GM12878 (cell line): ENCODE results near the gene IRF1. TPM values are rescaled to one million over a fixed set of nuclear protein-coding genes. Genes with fewer than 3 reads are reported as not detected.
A peak's percentile ranks its signal among the peaks of the same experiment; 100 is the strongest.

Source experiments
- ATAC-seq: fragments of 200-7000 bp; cut with Tn5 transposase; 3 replicates; pipeline ENCODE4 v1.9.1; 2020; ENCODE audit warnings: mild to moderate bottlenecking, moderate library complexity
- BruUV-seq: library from RNA; stranded (reverse); fragments of 400-500 nt; replicated peaks from 2 replicates; lab custom pipeline; 2021; lab: Mats Ljungman, UMichigan
- CTCF ChIA-PET: fragments of 300-600 bp; sonication (Branson Sonifier 250); formaldehyde crosslinking; extraction: SDS; loops from one replicate; lab custom pipeline; 2021; ENCODE audit warnings: inconsistent platforms; lab: Yijun Ruan, JAX
- POLR2A ChIA-PET: fragments of 350-600 bp; formaldehyde crosslinking; extraction: SDS; loops from one replicate; lab custom pipeline; 2021; ENCODE audit warnings: inconsistent platforms; lab: Charles Lee
- RAD21 ChIA-PET: fragments of 300-600 bp; sonication (Branson Sonifier 250); formaldehyde crosslinking; loops from one replicate; lab custom pipeline; 2023; ENCODE audit warnings: antibody characterized with exemption; ENCODE audit not compliant: unreplicated experiment; lab: Charles Lee
- SMC1A ChIA-PET: fragments of 300-600 bp; sonication (Branson Sonifier 250); formaldehyde crosslinking; loops from one replicate; lab custom pipeline; 2023; ENCODE audit not compliant: unreplicated experiment, uncharacterized antibody; lab: Charles Lee
- DNase-seq: peaks from one replicate; pipeline ENCODE4 v3.0.0-alpha.2; 2011; ENCODE audit warnings: low read depth, low spot score
- FAIRE-seq: peaks from 3 replicates; lab custom pipeline; 2011; peaks lifted over from hg19 to GRCh38; lab: Jason Lieb, UNC
- H2AFZ ChIP-seq: 2 replicates; pipeline ENCODE4 v1.6.0; 2011; ENCODE audit warnings: low read depth, low read length, control low read depth; ENCODE audit not compliant: control insufficient read depth
- H3K27ac ChIP-seq: 2 replicates; pipeline ENCODE4 v1.5.1; 2011; ENCODE audit warnings: control low read depth; ENCODE audit not compliant: control insufficient read depth, insufficient read depth
- H3K27me3 ChIP-seq, 2 experiments: replicated peaks in 1 of 2; 2 replicates each; pipeline versions ENCODE4 v1.6.0 to v1.6.1; 2011; ENCODE audit warnings: low read length in 1 of 2; ENCODE audit not compliant: control insufficient read depth in 2 of 2, insufficient read depth in 2 of 2
- H3K36me3 ChIP-seq, 2 experiments: 2 replicates each; pipeline ENCODE4 v1.5.1; 2011; ENCODE audit warnings: low read length in 1 of 2; ENCODE audit not compliant: control insufficient read depth in 2 of 2, insufficient read depth in 2 of 2
- H3K4me1 ChIP-seq: 2 replicates; pipeline ENCODE4 v1.6.1; 2011; ENCODE audit warnings: mild to moderate bottlenecking, low read length, moderate library complexity, mixed read lengths; ENCODE audit not compliant: control insufficient read depth, insufficient read depth
- H3K4me2 ChIP-seq: 2 replicates; pipeline ENCODE4 v1.6.0; 2011; ENCODE audit warnings: control low read depth; ENCODE audit not compliant: control insufficient read depth, insufficient read depth
- H3K4me3 ChIP-seq: fragments of 200-600 bp; sonication (generic); 2 replicates; pipeline ENCODE4 v1.5.1; 2016
- H3K79me2 ChIP-seq: 2 replicates; pipeline ENCODE4 v1.6.0; 2011; ENCODE audit warnings: low read length; ENCODE audit not compliant: control insufficient read depth, insufficient read depth
- H3K9ac ChIP-seq: 2 replicates; pipeline ENCODE4 v1.8.0; 2011; ENCODE audit warnings: low read length, control low read depth, mixed read lengths; ENCODE audit not compliant: control insufficient read depth, insufficient read depth
- H3K9me3 ChIP-seq: replicated peaks from 3 replicates; pipeline ENCODE4 v1.5.1; 2011; ENCODE audit warnings: mild to moderate bottlenecking, low read length; ENCODE audit not compliant: control insufficient read depth, insufficient read depth
- H4K20me1 ChIP-seq: 2 replicates; pipeline ENCODE4 v1.6.0; 2011; ENCODE audit not compliant: control insufficient read depth, insufficient read depth
- CBX5 ChIP-seq: sonication (generic); IDR thresholded peaks from 2 replicates; pipeline ENCODE4 v1.6.1; 2016; ENCODE audit warnings: low read depth, moderate library complexity, mild to moderate bottlenecking, inconsistent platforms
- CTCF ChIP-seq, 3 experiments: IDR thresholded peaks in 2 of 3; conservative IDR thresholded peaks in 1 of 3; 2 replicates each; pipeline ENCODE4 v1.5.1; 2011; ENCODE audit warnings: low read depth in 3 of 3, low read length in 3 of 3, mild to moderate bottlenecking in 3 of 3, control low read depth in 2 of 3, moderate library complexity in 2 of 3, inconsistent platforms in 1 of 3, mixed read lengths in 1 of 3; ENCODE audit not compliant: control insufficient read depth in 2 of 3, insufficient read depth in 1 of 3; ENCODE audit errors: extremely low read depth in 1 of 3
- HSF1 ChIP-seq: fragments of 150-350 bp; IDR thresholded peaks from 2 replicates; pipeline ENCODE4 v1.6.1; 2014; ENCODE audit warnings: mild to moderate bottlenecking, low read depth, low read length
- MTA3 ChIP-seq: IDR thresholded peaks from 2 replicates; pipeline ENCODE4 v1.6.1; 2012; ENCODE audit warnings: low read length, inconsistent platforms, borderline replicate concordance
- POLR2A ChIP-seq: IDR thresholded peaks from 2 replicates; pipeline ENCODE4 v1.6.1; 2011; ENCODE audit warnings: low read depth, mild to moderate bottlenecking, low read length
- SIN3A ChIP-seq: IDR thresholded peaks from 2 replicates; pipeline ENCODE4 v1.6.1; 2012; ENCODE audit warnings: low read depth, low read length, improper control_type of control experiment
- SUPT20H ChIP-seq: IDR thresholded peaks from 2 replicates; pipeline ENCODE4 v1.6.1; 2011; ENCODE audit warnings: low read depth, mild to moderate bottlenecking, low read length, moderate library complexity, borderline replicate concordance; ENCODE audit not compliant: control insufficient read depth
- TAF1 ChIP-seq: IDR thresholded peaks from 2 replicates; pipeline ENCODE4 v1.6.1; 2011; ENCODE audit warnings: mild to moderate bottlenecking, low read depth, low read length, borderline replicate concordance
- YY1 ChIP-seq: IDR thresholded peaks from 2 replicates; pipeline ENCODE4 v1.6.1; 2011; ENCODE audit warnings: low read depth, mild to moderate bottlenecking, low read length
- ZNF217 ChIP-seq: fragments of 450-650 bp; IDR thresholded peaks from 2 replicates; pipeline ENCODE4 v1.6.1; 2017; ENCODE audit warnings: antibody characterized with exemption, mild to moderate bottlenecking
- ZNF384 ChIP-seq: IDR thresholded peaks from 2 replicates; pipeline ENCODE4 v1.6.1; 2012; ENCODE audit warnings: low read depth, mild to moderate bottlenecking, low read length, improper control_type of control experiment, borderline replicate concordance
- WGBS: methylation state at CpG from one replicate; pipeline ENCODE4 v1.1.6; 2016; ENCODE audit warnings: low lambda C conversion rate; ENCODE audit not compliant: insufficient replicate concordance, insufficient coverage; ENCODE audit errors: missing lambda C conversion rate; 5-methylcytosine and 5-hydroxymethylcytosine counted together
- in situ Hi-C: fragments of 300-500 bp; cut with MboI; formaldehyde crosslinking; loops from 9 replicates; pipeline ENCODE4 v1.14.3; 2018; ENCODE audit warnings: mixed read lengths
- intact Hi-C: fragments of 100-400 bp; cut with micrococcal nuclease; formaldehyde crosslinking; loops from one replicate; pipeline ENCODE4 v1.14.2; 2022; ENCODE audit not compliant: unreplicated experiment
- polyA plus RNA-seq, 11 experiments: library from polyadenylated mRNA; depleted of rRNA in 4 of 11; unstranded in 6 of 11; stranded (reverse) in 5 of 11; fragments of >200 nt; fragmentation: Nextera tagmentation in 4 of 11; fragmentation: Illumina TruSeq in 1 of 11; extraction: Ambion mirVana in 4 of 11; extraction: Trizol in 1 of 11; gene quantifications; 1 replicate in 1 of 11; 2 replicates in 10 of 11; pipeline versions ENCODE4 v1.2.1 to v1.2.3, GENCODE V29; 2011 to 2016; ENCODE audit warnings: inconsistent platforms in 2 of 11, missing spikeins in 2 of 11, low read depth in 1 of 11
- total RNA-seq, 4 experiments: library from RNA; depleted of rRNA in 3 of 4; stranded (reverse); fragments of >200 nt in 3 of 4; fragmentation: Illumina TruSeq in 1 of 4; extraction: Trizol in 1 of 4; gene quantifications; 2 replicates each; pipeline versions ENCODE4 v1.2.1 to v1.2.3, GENCODE V29; 2013 to 2021

The IRF1 gene
- total and polyA plus RNA-seq, 10 of the 15 experiments (the other 5 are each of a cell fraction or from before 2014, with no cell fraction given): 6.9 to 68.0 (median 49.6) TPM

- in situ Hi-C loops (no loop called here), intact Hi-C loops (no loop called here)
- Histone ChIP-seq H3K4me3 (no peak overlapping the region), H3K27ac (no peak overlapping the region; the same call in 1 of the 2 replicates), H3K9ac (no peak overlapping the region), H3K4me2 (0 out of 2 replicates have a peak overlapping the region, but pooled peaks have one; percentile 9), H4K20me1 (peaks cover 5% of the 10 kb centered on the region; the same call in 1 of the 2 replicates), H3K27me3 (no peaks in the 10 kb centered on the region), H3K79me2 (peaks cover 10% of the 10 kb centered on the region), H3K4me1 (peaks cover 29% of the 10 kb centered on the region), H3K36me3 (peaks cover 16 to 17% of the 10 kb centered on the region in 2 experiments; a peak in 3 of 4 replicates), H2AFZ (no peak overlapping the region), H3K9me3 (no peaks in the 10 kb centered on the region)
- DNase-seq (no peak), ATAC-seq (peak; percentile 25), FAIRE-seq (no peak)
- TF ChIP-seq YY1 (no peak), ZNF217 (no peak), CBX5 (no peak), SUPT20H (no peak), MTA3 (0 out of 2 replicates have a peak, but pooled peaks have one; percentile 57), ZNF384 (no peak), CTCF (IDR thresholded peaks at IDR 0.05 in 2 of 3, conservative IDR thresholded peaks at IDR 0.05 in 1 of 3; ENCODE audit: control insufficient read depth in 2 of 3, extremely low read depth in 1 of 3, insufficient read depth in 1 of 3, low read depth in 3 of 3, low read length in 3 of 3) (0 out of 6 replicates have a peak, but pooled peaks of 1 of the 3 experiments have one; percentile 24), TAF1 (no peak), SIN3A (no peak), HSF1 (no peak), POLR2A (peak; percentile 70)
- 0% methylated on average over 1 of the region's 1 CpG for WGBS
- no TSS peak for BruUV-seq
- CTCF ChIA-PET: interaction anchor here (0.7 to 5.7 kb wide), 13 partner anchors 9 to 242 kb away, joined by 3 to 40 read pairs (median 8); partner anchors contain the start of gene IRF1
- RAD21 ChIA-PET: interaction anchor here (0.7 to 27.2 kb wide), 10 partner anchors 9 to 60 kb away, joined by 3 to 453 read pairs (median 18); partner anchors contain the start of gene IRF1
- POLR2A ChIA-PET: interaction anchor here (0.7 to 24.5 kb wide), 18 partner anchors 9 to 90 kb away, joined by 3 to 389 read pairs (median 4); partner anchors contain the start of gene IRF1
- SMC1A ChIA-PET: interaction anchor here (1.3 to 5.7 kb wide), 13 partner anchors 10 to 93 kb away, joined by 3 to 63 read pairs (median 13); partner anchors contain the start of gene IRF1
Observed at GRCh38 chr5:132480042-132480441, 10.5 kb downstream of the IRF1 start.
